Measurements from ENCODE around the gene GNAZ.

The GNAZ gene

GRCh38 chr22:23105919-23106318 is 35.6 kb downstream of the GNAZ start:
- FAIRE-seq: no peak

GRCh38 chr22:23106344-23106743 is 36.0 kb downstream of the GNAZ start:
- no peak for FAIRE-seq
- DNase-seq (ENCODE audit: low spot score): no peak

More at GRCh38 chr22:23105919-23106318, 35.6 kb downstream of the GNAZ start:
- DNase-seq (ENCODE audit: low spot score): no peak

GRCh38 chr22:23106906-23107367 is 36.6 kb downstream of the GNAZ start:
- no peak for FAIRE-seq
- DNase-seq (ENCODE audit: low spot score): no peak

GRCh38 chr22:23107487-23108248 is 37.3 kb downstream of the GNAZ start:
- no peak for FAIRE-seq
- DNase-seq (ENCODE audit: low spot score): no peak

GRCh38 chr22:23108249-23109078 is 38.1 kb downstream of the GNAZ start:
- DNase-seq (ENCODE audit: low spot score) (no peak), FAIRE-seq (no peak)

- no peak for FAIRE-seq
- no peak for DNase-seq (ENCODE audit: low spot score)
Measured at GRCh38 chr22:23109079-23109347, 38.7 kb downstream of the GNAZ start.

- DNase-seq (ENCODE audit: low spot score): no peak
- no peak for FAIRE-seq
Measured at GRCh38 chr22:23109441-23109978, 39.2 kb downstream of the GNAZ start.

- DNase-seq (ENCODE audit: low spot score) (no peak), FAIRE-seq (no peak)
Measured at GRCh38 chr22:23110190-23110921, 40.0 kb downstream of the GNAZ start.

GRCh38 chr22:23110922-23111527 is 40.7 kb downstream of the GNAZ start:
- FAIRE-seq: no peak

GRCh38 chr22:23112472-23113012 is 42.2 kb downstream of the GNAZ start:
- DNase-seq (ENCODE audit: low spot score) (no peak), FAIRE-seq (no peak)

More at GRCh38 chr22:23110922-23111527, 40.7 kb downstream of the GNAZ start:
- DNase-seq (ENCODE audit: low spot score): no peak

GRCh38 chr22:23113067-23113846 is 42.9 kb downstream of the GNAZ start:
- FAIRE-seq (no peak), DNase-seq (ENCODE audit: low spot score) (no peak)

- no peak for DNase-seq (ENCODE audit: low spot score)
Measured at GRCh38 chr22:23113847-23114720, 43.8 kb downstream of the GNAZ start.

GRCh38 chr22:23114721-23115020 is 44.4 kb downstream of the GNAZ start:
- FAIRE-seq: no peak
- no peak for DNase-seq (ENCODE audit: low spot score)

More at GRCh38 chr22:23113847-23114720, 43.8 kb downstream of the GNAZ start:
- FAIRE-seq: no peak

GRCh38 chr22:23115369-23115768 is 45.0 kb downstream of the GNAZ start:
- DNase-seq (ENCODE audit: low spot score) (no peak), FAIRE-seq (no peak)

GRCh38 chr22:23115825-23116494 is 45.6 kb downstream of the GNAZ start:
- no peak for DNase-seq (ENCODE audit: low spot score)
- FAIRE-seq: no peak

- no peak for FAIRE-seq
- DNase-seq (ENCODE audit: low spot score): no peak
Measured at GRCh38 chr22:23116506-23117263, 46.4 kb downstream of the GNAZ start.

- FAIRE-seq: no peak
- no peak for DNase-seq (ENCODE audit: low spot score)
Measured at GRCh38 chr22:23117275-23117674, 47.0 kb downstream of the GNAZ start.
